HG02970 (cell line): ENCODE results near the gene TBX15.

Experiments used
- ATAC-seq: cut with Tn5 transposase; IDR thresholded peaks from one replicate; pipeline ENCODE4 v1.9.1; 2021; ENCODE audit warnings: mild to moderate bottlenecking, moderate library complexity, moderate number of reproducible peaks; ENCODE audit not compliant: unreplicated experiment, low FRiP score

The TBX15 gene

DNA sequence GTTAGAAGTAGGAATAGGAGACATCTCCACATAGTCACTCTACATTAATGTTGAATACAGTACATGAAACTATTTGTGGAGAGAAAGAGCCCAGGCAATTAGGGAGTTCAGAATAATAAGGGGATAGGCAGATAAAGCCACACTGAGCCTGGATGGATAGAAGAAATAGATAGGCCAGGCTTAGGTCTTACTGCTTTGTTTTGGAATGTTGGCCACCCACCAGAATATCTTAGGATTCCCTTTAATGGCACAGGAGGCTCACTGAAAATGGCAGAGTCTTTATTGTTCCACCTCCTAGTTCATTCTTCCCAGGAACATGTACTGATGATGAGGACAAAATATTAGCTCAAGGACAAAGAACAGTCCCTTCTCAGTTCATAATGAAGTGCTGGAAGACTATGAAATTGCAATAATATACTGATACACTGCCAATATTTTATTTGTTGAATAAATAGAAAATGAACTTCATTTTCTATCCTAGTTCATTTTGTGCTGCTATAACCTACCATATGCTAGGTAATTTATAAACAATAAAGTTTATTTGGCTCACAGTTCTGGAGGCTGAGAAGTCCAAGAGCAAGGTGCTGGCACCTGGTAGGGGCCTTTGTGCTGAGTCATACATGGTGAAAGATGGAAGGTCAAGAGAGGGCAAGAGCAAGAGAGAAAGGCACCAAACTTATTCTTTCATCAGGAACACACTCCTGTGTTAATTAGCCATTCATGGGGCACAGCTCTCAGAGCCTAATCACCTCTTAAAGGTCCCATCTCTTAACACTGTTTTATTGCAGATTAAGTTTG is 87.3 kb downstream of the TBX15 start:
- no peak for ATAC-seq

DNA sequence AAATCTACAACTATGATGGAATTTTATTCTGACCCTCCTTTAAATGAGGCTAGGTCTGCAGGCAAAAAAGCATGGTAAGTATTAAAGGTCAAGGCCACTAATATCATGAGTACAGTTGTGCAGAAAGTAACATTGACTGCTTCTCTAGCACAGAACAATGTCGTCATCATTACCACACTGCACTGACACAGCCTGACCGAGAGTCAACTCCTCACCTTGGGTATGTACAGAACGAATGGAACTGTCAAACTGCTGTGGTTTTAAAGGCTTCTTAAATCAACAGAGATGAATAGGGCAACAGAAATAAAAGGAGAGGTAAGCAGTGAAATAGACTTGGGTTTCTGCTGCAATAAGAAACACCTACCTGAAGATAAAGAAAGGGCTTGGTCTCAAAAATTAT is 88.8 kb downstream of the TBX15 start:
- no peak for ATAC-seq

GRCh38 chr1:118898712-118899111 is 89.4 kb downstream of the TBX15 start:
- no peak for ATAC-seq

DNA sequence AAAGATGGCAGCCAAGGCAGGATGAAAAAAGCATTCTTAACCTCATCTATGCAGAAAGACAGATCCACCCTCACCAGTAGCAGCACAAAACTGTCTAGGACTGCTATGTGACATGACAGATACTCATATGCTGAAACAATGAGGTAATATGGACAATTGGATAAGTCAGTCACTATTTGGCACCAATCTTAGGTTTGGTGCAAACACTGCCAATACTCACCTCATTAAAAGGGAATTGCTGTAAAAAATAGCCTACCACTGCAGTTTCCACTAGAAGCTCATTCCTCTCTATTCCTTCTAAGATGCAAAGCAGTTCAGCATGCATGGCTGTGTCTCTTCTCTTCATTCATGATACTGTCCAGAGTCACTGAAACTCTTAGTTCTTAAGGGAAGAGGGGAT is 91.7 kb downstream of the TBX15 start:
- ATAC-seq, result no peak

- no peak for ATAC-seq
Measured at GRCh38 chr1:118894836-118895235, 93.3 kb downstream of the TBX15 start.

DNA sequence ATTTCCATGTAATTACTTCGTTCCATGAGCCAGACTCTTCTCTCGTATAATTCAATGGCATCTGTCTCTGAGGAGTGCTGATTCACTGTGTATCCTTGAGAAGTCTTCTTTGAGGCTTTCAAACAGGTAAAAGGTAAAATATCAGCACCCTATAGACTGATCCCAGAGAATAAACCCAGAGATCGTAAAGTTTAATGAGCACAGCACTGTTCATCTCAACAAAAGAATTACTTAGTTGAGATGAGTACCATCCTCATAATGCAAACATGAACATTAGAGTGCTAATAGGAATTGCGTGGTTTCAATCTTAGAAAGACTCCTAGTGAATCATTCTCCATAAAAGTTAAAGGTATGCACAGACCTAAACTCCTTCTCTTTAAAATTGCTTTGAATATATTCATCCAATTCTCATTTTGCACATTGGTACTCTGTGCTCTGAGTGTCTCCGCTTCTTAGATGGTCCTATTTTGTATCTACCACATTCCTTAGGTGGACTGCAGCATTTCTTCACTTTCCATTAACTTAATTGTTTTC is 97.2 kb downstream of the TBX15 start:
- no peak for ATAC-seq

GRCh38 chr1:118884946-118885345 is 103.2 kb downstream of the TBX15 start:
- no peak for ATAC-seq

- no peak for ATAC-seq
Measured at GRCh38 chr1:118881751-118882150, 106.4 kb downstream of the TBX15 start.

DNA sequence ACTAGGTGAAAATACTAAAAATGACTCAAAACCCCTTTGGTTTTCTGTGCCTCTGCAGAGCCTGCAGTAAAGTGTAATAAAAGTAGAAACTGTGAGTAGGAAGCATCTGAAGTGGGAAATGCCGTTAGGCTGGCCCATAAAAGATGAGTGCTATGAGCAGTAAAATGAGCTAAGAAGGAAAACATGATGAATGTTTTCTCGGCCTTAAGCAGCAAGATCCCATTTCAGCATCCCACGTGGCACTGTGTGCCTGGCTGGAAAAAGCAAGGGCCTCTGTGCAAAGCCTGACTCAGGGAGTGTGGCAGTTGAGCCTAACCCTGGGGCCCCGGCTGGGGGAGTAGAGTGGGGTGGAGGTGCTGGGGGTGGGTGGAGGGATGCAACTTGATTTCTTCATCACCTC is 109.5 kb downstream of the TBX15 start:
- no peak for ATAC-seq

DNA sequence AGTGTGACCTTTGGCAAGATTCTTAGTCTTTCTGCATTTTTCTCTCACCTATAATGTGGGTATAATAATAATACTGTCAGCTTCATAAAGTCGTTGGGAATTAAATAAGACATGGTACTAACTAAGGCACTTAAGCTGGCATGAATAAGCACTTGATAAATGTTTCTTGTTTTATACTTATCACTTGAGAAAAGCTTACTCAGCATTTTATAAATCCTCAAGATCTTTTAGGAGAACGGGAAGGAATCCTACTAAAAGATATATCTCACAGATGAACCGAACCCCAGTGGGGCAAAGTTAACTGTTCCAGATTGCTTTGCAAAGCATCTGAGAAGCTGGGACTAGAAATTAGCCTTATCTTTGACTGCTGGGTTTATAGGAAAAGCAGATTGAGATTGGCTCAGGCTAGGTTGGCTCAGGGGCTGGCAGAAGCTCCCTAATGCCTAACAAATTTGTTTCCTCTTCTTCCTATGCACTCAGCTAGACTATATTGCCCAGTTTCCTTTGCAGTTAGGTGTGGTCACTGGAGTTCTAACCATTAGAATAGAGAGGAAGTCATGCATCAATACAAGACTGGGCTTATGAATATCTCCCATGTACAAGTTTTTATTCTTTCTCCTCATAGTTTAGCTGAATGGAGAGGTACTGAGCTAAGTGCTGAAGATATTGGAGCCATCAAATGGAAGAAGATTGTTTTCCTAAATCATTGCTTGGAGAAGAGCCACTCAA is 110.3 kb downstream of the TBX15 start:
- ATAC-seq, result no peak

GRCh38 chr1:118871582-118872171 is 116.5 kb downstream of the TBX15 start:
- ATAC-seq, result no peak

- no peak for ATAC-seq
Measured at GRCh38 chr1:118868387-118868786, 119.8 kb downstream of the TBX15 start.

DNA sequence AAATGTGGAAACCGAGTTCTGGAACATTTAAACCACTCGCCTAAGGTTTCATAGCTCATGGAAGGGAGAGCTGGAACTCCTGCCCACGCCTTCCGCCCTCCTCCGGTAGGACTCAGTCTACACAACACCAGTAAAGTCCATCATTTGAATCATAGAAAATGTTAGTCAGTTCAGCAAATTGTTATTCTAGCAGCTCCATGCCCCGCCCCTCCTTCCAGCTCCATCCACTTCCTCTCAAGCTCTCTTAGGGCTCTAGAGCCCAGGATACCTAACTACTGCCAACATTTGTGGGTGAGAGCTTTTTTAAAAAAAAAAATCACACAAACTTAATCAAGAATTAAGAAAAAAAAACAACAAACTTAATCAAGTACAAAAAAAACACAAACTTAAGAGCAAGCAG is 121.8 kb downstream of the TBX15 start:
- no peak for ATAC-seq

DNA sequence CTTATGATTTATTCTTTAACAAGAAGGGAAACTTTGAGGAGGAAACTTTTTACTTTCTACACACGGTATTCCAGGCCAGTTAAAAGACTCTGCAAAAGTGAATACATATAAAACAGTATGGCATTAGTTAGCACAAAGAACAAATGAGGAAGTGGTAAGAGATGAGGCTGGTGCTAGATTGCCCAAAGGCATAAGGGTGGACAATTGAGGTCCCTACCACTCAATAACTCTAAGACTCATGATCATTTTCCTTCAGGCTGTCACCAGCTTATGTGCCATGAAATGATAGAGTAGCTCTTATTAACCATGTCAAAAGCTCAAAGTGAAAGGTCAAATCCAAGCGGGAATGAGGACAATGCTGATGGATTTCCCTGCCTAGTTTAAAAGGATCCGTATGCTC is 124.5 kb downstream of the TBX15 start:
- no peak for ATAC-seq

GRCh38 chr1:118862755-118863154 is 125.4 kb downstream of the TBX15 start:
- ATAC-seq, result peak; percentile 67

GRCh38 chr1:118861216-118861615 is 126.9 kb downstream of the TBX15 start:
- ATAC-seq, result no peak

GRCh38 chr1:118859999-118860398 is 128.1 kb downstream of the TBX15 start:
- no peak for ATAC-seq

- ATAC-seq, result no peak
Measured at GRCh38 chr1:118846443-118846842, 141.7 kb downstream of the TBX15 start.

DNA sequence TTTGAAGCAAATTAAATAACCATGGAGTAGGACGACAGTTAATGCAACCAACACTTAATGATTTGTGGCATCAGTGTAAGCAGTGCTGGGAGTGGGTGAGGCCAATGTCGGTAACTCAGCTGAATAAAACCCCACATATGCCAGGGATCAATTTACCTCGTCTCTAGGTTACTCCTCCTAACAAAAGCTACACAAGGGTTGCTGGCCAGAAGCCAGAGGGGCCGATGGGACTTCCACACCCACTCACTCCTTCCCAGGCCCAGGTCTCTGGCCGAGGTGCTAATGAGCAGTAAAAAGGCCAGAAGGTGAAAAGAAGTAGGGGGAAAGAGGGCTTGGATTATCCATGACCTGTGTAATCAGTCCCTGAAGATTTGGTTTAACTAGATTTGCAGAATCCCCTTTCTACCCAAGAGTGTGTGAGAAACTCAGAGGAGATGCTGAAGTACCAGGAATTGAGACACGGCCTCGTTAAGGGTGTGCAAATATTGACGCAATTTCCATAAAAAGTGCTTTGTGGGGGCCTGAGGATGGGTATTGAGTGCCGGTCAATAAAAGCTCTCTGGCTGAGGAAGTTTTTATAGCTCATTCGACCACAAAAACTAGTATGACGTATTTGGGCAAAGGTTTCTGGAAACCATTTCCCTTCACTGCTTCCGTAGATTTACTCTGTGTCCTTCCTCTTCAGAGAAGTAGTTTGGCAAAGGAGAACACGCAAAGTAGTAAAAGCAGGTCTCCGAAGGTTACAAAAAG is 145.5 kb downstream of the TBX15 start:
- no peak for ATAC-seq

DNA sequence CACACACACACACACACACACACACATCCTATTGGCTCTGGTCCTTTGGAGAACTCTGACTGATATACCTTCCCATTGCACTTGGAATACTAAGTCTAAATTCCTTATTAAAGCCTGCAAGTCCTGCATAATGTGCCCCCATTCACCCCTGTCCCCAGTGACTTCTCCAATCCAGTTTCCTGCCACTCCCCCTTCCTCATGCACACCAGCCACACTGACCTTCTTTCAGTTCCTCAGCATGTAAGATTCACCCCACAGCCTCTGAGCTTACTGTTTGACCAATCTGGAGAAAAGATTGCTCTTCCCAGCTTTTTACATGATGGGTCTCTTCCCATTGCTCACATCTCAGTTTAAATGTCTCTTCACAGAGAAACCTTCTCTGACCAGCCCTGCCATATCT is 146.6 kb downstream of the TBX15 start:
- ATAC-seq, result no peak
